ENCODE data around the gene VEGFA.

Gene VEGFA

DNA sequence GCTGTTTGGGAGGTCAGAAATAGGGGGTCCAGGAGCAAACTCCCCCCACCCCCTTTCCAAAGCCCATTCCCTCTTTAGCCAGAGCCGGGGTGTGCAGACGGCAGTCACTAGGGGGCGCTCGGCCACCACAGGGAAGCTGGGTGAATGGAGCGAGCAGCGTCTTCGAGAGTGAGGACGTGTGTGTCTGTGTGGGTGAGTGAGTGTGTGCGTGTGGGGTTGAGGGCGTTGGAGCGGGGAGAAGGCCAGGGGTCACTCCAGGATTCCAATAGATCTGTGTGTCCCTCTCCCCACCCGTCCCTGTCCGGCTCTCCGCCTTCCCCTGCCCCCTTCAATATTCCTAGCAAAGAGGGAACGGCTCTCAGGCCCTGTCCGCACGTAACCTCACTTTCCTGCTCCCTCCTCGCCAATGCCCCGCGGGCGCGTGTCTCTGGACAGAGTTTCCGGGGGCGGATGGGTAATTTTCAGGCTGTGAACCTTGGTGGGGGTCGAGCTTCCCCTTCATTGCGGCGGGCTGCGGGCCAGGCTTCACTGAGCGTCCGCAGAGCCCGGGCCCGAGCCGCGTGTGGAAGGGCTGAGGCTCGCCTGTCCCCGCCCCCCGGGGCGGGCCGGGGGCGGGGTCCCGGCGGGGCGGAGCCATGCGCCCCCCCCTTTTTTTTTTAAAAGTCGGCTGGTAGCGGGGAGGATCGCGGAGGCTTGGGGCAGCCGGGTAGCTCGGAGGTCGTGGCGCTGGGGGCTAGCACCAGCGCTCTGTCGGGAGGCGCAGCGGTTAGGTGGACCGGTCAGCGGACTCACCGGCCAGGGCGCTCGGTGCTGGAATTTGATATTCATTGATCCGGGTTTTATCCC, at the start of gene VEGFA:
TSS of gene VEGFA (plus strand) at position 686 of the 846 bp plus-strand sequence.
- peak; percentile 84 to 88 for DNase-seq

DNA sequence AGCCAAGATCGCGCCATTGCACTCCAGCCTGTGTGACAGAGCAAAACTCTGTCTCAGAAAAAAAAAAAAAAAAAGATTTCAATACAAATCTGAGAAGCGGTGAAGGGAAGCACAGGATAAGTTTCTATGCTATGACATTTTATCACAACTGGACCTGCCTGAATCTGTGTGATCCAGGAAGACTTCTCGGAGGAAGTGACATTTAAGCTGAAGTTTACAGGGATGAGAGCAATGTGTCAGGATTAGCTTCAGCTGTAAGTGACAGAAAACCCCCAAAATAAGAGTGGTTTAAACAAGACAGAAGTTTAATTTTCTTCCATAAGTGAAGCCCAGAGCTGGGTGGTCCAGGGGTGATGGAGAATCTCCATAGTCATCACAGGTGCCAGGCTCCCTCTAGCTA, 49.0 kb upstream of the VEGFA start:
- no peak for DNase-seq

DNA sequence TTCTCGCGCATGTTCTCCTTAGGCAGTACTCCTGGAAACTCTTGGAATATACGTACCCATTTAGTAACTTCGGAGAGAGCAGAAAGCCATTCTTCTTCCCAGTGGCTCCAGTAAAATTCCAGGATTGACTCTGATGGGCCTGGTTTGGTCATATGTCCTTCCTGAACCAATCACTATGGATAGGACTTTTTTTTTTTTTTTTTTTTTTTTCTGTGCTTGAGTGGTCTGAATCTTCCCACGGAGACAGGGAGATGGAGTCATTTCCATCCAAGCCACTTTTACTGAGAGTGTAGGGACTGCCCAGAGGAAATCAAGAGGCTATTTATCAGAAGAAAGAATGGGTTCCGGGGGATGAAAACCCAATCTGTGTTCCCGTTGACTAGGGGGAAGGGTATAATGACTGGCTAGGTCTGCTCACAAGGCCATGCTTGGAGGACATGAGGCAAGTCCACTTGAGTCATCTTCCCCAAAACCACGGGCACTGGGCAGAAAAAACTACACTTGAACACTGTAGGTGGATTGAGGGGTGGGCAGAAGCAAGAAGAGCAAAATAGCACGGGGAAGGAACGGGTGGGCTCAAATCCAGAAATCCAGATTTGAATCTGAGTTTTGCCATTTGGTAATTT, 47.0 kb upstream of the VEGFA start:
- no peak for DNase-seq

DNA sequence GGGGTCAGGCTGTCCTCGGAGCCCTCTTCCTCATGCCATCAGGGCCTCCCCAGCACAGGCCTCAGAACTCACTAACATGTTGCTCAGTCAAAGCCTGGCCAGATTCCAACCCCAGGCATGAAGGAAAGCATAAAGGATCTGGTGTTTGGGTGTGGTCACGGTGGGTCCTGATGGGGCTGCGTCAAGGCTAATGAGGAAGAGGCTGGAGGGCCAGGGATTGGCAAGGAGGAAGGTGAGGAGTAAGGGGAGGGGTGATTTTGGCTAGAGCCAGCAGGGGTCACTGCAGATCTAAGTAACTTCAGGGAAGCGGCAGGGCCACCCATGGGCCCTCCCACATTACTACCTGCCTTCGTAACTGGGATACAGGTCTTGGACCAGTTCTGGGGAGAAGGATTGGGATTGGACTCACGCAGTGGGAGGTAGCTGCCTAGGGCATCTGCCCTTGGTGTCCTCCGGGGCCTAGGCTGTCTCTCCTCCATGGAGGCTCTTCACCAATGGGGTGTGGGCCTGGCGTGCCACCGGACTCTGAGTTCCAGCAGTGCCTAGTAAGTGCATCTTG, 46.2 kb upstream of the VEGFA start:
- DNase-seq = peak in 1 of 2 experiments; percentile 21

DNA sequence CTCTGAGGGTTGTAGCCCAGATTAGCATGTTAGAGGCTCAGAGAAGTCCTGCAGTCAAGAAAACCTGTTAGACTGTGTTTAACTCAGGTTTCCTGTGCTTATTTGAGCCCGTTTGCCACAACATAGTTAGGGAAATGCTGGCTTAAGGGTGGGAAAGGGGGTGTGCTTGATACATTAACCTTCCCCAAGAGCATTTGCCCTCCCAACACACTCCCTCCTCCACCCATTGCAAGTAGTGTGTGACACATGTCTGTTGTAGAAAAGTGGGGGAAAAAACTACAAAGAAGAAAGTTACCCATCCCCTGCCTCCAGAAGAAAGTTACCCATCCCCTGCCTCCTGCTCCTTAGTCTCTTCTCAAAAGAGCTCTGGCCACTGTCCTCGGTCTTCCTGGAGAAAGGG, 45.7 kb upstream of the VEGFA start:
- DNase-seq = no peak

DNA sequence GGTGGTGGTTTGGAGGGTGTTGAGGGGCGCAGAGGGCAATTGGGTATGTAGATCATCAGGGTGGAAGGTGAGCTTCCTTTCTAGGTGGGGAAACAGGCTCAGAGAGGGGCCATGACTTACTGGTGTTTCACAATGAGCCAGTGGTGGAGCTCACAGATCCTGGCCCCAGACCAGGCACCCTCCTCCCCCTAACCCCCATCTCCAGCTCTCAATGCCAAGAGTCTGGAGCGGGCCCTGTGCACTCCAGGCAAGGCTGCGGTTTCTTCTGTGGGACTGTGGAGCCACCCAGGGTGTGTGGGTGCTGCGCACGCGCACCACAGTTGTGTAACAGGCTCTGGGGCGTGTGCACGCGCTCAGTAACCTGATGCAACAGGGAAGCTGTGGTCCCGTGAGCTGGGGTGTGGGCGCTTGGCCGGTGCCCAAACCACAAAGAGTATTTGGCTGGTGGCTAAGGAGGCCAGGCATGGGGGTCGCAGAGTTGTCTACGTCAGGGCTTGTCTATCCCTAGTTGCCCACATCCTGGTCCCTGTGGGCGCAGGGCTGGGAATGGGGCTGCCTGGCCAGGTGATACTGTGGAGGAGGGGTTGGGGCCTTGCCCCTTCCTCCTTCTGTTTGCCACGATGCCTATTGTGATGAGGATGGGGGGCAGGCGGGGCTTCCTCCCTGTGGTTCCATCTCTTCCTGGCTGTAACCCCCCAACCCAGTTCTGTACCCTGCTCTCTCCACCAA, 44.9 kb upstream of the VEGFA start:
- no peak for DNase-seq

DNA sequence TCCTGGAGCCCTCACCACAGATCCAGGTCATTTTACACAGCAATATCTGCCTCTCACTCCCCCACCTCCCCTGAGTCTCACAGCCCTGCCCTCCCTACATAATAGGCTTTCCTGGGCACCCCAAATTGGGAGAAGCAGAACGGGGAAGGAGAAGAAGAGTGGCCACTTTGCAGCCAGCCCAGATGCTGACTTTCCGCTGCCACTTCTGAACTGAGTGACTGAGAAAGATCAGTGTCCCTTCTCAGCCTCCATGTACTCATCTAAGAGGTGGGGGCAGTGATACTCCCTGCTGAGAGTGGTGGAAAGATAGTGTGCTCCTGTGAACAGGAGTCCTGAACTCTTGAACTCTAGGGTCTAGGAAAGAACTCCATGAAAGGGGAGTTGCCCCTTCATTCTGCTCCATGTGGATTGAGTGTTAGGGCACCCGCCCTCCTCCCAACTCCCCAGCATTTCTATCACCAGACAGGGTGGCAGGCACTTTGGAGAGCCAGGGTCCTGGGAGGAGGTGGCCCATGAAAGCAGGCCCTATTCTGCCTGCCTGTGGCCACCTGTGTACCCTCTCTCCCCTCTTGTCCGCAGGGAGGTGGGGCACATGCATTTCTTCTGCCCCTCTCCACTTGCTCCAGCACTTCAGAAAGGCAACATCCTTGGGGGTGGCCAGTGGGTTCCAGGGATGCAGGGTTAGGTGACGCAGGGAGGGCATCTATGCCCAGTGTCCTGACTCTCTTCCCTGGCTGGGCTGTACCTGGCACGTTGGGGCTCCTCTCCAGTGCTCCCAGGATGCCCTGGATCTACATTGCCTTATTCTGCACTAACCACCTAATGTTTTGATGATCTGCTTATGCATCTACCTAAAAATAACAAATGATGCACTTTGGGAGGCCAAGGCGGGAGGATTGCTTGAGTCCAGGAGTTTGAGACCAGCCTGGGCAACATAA, 44.1 kb upstream of the VEGFA start:
- DNase-seq = no peak

DNA sequence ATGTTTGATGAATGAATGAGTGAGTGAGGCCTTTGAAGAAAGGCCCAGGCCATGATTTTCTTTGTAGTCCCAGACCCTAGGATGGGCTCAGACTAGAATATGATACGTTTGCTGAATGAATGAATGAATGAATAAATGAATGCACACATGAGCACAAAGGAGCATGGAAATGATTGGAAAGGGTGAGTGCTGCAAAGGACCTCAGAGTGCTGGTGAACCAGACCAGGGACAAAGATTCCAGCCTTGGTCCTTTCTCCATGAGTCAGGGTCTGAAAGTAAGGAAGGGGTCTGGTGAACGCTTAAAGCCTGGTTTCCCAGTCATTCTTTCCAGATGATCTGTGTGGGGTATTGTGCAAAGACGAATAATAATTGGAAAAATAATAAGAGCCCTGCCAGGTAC, 42.4 kb upstream of the VEGFA start:
- DNase-seq = no peak

DNA sequence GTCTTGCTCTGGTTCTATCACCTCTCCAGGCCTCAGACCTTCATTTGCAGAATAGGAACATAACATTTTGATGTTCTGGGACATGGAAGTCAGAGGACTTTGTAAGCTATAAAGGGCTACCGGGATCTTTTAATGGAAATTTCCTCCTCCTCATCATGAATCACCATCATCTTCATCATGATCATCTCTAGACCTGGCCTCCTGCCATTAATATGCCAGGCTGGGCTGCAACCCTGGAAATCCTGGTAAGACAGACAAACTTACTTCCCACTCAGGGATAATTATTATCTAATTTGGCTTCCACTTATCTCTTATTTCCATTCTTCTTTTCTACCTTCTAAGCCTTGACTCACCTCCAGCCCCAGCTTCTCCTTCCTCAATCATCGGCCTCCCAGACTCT, 41.4 kb upstream of the VEGFA start:
- DNase-seq = no peak

DNA sequence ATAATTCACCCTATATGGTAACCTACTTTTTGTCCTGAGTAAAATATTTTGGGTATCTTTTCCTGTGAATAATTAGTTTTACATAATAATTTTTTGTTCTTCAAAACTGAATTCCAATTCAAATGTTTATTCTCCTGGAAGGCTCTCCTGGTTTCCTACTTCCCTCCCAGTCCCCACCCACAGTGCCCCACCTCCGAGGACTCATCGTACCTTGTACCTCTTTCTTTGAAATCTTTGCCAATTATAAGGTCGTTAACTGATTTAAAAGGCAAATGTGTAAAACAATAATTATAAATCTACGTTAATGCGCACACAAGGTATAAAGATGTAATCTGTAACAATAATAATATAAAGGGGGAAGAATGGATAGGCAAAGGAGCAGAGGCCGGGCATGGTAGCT, 40.5 kb upstream of the VEGFA start:
- no peak for DNase-seq

DNA sequence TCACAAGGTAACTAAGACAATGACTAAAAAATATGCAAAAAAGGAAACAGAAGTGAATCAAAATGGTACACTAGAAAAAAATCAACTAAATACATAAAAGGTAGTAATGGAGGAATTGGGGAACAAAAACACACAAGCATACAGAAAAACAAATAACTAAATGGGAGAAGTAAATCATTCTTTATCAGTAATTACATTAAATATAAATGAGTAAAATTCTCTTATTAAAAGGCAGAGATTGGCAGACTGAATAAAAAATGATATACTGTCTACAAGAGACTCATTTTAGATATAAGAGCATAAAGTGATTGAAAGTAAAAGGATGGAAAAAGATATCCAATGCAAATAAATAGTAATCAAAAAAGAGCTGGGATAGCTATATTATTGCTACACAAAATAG, 39.4 kb upstream of the VEGFA start:
- DNase-seq = no peak

DNA sequence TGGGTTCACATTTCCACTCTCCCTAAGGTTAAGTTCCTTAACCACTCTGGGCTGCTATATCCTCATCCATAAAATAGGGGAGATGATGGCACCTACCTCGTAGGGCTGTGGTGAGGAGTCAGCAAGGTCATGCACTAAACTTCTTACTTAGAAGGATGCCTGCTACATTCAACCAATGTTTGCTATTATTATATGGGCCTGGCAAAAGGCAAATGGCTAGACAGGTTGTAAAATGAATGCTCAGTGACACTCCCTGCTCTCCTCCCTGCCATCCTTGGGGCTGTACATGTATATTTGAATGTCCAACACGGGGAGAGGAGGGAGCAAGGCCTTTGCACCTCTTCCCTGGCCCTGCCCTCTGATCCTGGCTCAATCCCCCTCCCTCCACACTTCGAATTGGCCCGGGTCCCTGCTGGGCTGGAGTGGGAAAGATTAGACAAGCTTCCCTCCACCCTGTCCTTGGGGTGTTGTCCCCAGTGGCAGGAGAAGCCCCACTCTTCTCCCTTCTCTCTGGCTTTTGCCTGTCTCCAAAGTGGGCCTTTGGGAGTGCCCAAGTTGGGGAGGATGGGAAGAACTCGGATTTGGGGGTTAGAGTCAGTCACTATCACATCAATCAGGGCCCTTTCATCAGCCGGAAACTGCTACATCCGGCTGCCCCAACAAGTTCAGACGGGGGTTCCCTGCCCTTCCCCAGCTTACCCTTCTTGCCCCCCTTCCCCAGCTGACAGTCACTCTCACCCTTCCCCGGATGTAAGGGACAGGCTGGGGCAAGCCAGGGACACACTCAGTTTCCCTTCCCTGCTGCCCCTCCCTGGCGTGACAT, 36.3 kb upstream of the VEGFA start:
- no peak for DNase-seq

DNA sequence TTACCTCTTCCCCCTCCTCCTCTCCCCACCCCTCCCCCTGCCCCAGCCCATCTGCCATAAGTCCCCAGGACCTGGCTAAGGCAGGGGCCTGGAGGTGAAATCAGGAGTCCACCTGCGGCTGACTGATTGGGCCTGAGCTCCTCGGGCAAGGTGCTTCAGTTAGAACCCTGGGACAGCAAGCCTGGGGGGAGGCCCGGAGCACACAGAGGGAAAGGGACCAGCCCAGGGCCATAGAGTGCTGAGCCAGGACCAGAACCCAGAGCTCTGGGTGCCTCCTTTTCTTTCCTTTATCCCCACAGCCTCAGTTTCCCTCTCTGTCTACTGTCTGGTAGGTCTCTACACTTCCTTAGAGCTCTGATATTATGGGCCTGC, 35.7 kb upstream of the VEGFA start:
- no peak for DNase-seq

DNA sequence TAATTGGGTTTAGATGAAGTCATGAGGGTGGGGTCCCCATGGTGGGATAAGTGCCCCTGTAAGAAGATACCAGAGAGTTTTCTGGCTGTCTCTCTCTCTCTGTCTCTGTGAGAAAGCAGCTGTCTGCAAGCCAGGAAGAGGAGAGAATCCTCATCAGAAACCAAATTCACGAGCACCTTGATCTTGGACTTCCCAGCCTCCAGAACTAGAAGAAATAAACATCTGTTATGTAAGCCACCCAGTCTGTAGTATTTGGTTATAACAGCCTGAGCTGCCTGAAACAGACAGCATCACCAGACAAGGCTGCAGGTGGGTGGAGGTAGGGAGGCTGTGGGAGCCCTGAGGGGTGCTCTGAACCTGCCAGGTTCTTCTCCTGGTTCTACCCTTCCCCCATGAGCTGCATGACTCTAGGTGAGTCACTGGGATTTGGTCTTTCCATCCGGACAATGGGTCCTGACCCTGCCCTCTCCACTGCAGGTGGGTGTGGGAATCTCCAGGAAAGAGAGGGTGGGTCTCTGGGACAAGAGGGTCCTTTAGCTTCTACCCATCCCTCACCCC, 34.3 kb upstream of the VEGFA start:
- DNase-seq = no peak

DNA sequence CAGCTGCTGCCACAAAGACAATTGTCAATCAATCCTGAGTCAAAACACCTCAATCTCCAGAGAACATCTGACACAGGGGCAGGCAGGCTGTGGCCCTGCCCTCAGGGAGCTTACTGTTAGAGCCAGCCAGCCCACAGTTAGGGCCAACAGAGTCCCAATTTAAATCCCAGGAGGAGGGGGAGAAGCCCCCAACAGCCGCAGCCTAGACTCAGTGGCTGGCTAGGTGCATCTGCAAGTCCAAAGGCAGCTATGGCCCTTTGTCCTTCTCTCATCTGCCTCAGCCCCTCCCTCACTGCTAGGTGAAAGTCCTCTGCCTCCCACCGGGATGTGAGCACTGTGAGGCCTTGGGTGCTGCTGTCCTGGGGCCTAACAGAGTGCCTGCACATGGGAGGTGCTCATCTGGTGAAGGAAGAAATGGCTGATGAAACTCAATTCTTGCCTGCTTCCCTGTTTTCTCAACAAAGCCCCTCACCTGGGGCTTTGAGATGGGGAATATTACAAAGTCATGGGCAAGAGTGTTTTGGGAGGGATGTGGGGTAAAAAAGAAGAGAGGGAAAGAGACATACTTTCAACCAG, 33.7 kb upstream of the VEGFA start:
- DNase-seq = no peak

DNA sequence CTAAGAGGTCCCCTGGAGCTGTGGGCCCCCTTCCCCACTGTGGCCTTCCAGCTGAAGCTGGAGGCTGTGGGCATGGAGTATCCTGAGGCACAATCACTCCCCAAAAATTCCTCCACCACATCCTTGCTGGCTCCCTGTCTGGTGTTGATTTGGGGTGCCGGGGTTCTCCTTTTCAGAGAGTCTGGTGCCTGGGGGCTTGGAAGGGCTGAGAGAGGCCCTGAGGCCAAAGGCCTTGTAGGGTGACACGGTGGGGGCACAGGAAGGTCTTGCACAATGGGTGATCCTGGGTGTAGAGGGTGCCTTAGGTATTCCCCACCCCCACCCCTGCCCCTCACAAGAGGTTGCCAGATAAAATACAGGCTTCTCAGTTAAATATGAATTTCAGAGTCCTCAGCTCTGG, 33.2 kb upstream of the VEGFA start:
- DNase-seq = no peak

DNA sequence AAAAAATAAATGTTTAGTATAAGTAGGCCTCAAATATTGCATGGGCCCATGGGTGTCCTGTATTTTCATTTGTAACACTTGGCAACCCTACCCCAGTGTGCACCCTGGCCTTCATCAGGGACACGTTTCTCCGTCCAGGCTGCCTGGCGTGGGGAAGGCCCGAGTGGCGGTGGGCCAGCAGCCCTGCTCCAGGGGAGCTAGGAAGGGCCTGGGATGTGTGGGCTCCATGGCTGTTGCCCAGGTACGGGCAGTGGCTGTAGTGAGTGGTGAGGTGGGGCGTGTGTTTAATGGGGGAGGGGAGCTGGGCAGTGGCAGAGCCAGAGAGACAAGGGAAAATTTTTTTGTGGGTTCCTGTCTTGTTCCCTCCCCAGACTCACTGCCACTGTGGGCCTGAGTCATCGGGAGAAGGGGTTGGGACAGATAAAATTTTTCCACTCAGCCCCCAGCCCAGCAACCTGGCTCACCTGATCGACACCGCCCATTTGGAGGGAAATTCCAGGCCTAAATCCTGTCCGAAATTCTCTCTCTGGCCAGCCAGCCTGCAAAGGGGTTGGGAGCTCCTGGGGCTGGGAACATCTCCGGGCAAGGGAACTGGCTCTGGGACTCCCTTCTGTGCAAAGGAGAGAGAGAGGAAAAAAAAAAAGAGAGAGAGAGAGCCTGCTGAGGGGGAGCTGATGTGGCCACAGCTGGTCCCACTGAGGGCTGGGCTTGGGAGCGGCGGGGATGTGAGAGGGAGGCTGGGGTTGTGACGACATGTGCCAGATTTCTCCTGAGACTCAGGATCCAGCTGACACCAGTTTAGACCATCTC, 32.5 kb upstream of the VEGFA start:
- DNase-seq = no peak

DNA sequence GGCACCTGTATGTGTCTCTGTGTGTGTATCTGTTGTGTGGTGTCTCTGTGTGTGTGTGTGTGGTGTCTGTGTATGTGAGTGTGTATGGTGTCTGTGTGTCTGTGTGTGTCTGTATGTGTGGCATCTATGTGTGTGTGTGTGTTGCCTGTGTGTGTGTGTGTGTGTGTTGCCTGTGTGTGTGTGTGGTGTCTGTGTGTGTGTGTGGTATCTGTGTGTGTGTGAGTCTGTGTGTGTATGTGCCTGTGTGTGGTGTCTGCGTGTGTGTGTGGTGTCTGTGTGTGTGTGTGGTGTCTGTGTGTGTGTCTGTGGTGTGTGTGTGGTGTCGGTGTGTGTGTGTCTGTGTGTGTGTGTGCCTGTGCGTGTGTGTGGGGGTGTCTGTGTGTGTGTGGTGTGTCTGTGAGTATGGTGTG, 31.7 kb upstream of the VEGFA start:
- DNase-seq = no peak

DNA sequence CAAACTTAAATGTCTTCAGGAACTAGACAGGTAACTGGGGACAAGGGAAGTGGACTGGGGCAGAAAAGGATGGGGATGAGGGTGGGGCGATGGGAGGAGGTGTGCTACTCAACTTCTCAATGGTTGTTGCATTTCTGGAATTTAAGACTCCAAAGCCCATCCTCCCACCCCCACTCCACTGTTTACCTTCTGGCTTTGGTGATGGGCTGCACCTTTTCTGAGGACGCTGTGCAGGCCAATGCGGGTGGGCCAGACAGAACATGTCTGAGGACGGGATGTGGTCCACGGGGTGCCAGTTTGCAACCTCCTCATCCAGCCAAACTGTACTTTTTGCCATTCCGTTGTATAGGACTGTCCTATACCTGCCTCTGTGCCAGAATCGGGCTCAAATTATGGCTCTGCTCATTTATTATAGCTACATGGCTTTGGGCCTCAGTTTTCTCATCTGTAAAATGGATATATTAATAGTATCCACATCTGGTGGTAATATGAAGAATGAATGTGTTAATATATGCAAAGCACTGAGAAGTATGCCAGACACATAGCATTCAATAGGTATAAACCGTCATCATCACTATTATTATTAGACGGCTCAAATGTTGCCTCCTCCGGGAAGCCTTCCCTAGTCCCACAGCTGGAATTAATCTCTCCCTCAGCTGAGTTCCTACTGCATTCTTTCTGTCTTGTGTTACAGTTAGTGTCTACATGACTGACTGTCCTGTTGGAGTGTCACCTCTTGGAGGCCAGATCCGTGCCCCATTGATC, 31.0 kb upstream of the VEGFA start:
- DNase-seq = no peak

All from NCI-H446 (cell line).